Tibial nerve (tissue), 4 donors: ENCODE results near the gene SPSB3. TPM values are rescaled to one million over a fixed set of nuclear protein-coding genes. Genes with fewer than 3 reads are reported as not detected.

Experiments
- DNase-seq, 2 donors: peaks; one replicate each; pipeline ENCODE4 v3.0.0-alpha.2; 2019; ENCODE audit warnings: low spot score in 2 of 2
- H3K27ac ChIP-seq, 4 donors: fragments of 200-600 bp; sonication (generic) in 3 of 4; one replicate each; pipeline ENCODE4 v1.5.1; 2017 to 2019; ENCODE audit warnings: mild to moderate bottlenecking in 1 of 4
- H3K27me3 ChIP-seq, 2 donors: fragments of 200-600 bp; sonication (generic) in 1 of 2; one replicate each; pipeline versions ENCODE4 v1.5.1 to v1.6.0; 2017 to 2019
- H3K36me3 ChIP-seq, 3 donors: fragments of 200-600 bp; sonication (generic); one replicate each; pipeline ENCODE4 v1.5.1; 2018 to 2019
- H3K4me1 ChIP-seq, 4 donors: fragments of 200-600 bp; sonication (generic) in 3 of 4; one replicate each; pipeline ENCODE4 v1.5.1; 2017 to 2019
- H3K4me3 ChIP-seq, 4 donors: fragments of 200-600 bp; sonication (generic) in 3 of 4; one replicate each; pipeline ENCODE4 v1.5.1; 2017 to 2019; ENCODE audit warnings: mild to moderate bottlenecking in 1 of 4, moderate library complexity in 1 of 4
- H3K9me3 ChIP-seq, 4 donors: fragments of 200-600 bp; sonication (generic) in 3 of 4; one replicate each; pipeline ENCODE4 v1.5.1; 2017 to 2019
- CTCF ChIP-seq, 5 experiments: fragments of 200-600 bp in 3 of 5; fragments of 450-650 bp in 2 of 5; sonication (generic) in 3 of 5; IDR thresholded peaks; one replicate each; pipeline ENCODE4 v1.5.1; 2016 to 2019; ENCODE audit warnings: antibody characterized with exemption in 5 of 5, mild to moderate bottlenecking in 3 of 5, moderate library complexity in 2 of 5
- EP300 ChIP-seq, 2 donors: sonication (generic); formaldehyde crosslinking; IDR thresholded peaks; one replicate each; pipeline ENCODE4 v1.6.1; 2017; ENCODE audit warnings: antibody characterized with exemption in 2 of 2, mild to moderate bottlenecking in 1 of 2
- POLR2A ChIP-seq, 2 donors: fragments of 450-650 bp; IDR thresholded peaks; one replicate each; pipeline ENCODE4 v1.6.1; 2017; ENCODE audit warnings: antibody characterized with exemption in 2 of 2, mild to moderate bottlenecking in 2 of 2, moderate library complexity in 2 of 2
- WGBS, 2 donors: methylation state at CpG; one replicate each; pipeline ENCODE4 v1.1.5; 2018; 5-methylcytosine and 5-hydroxymethylcytosine counted together
- total RNA-seq, 4 donors: library from RNA; depleted of rRNA; stranded (reverse); fragments of >200 nt; gene quantifications; one replicate each; pipeline ENCODE4 v1.1.0, GENCODE V29; 2016

Gene SPSB3
- total RNA-seq, 4 donors from 2014 or later: 90.7 to 122 (median 112) TPM

- TF ChIP-seq POLR2A (IDR thresholded peaks at IDR 0.05): no peak
- TF ChIP-seq EP300 (IDR thresholded peaks at IDR 0.05): no peak
- TF ChIP-seq CTCF (IDR thresholded peaks at IDR 0.05): no peak
- Histone ChIP-seq H3K9me3 (no peaks in the 10 kb centered on the region), H3K4me1 (peaks cover 0 to 58% (median 23%) of the 10 kb centered on the region in 4 donors), H3K27ac (no peak overlapping the region), H3K4me3 (no peak overlapping the region), H3K27me3 (no peaks in the 10 kb centered on the region), H3K36me3 (peaks cover 0 to 64% (median 0%) of the 10 kb centered on the region in 3 donors)
- DNase-seq: no peak
- WGBS, 2 donors: 76 to 82% methylated on average over 26 to 34 of the region's 34 CpGs
Measured at GRCh38 chr16:1778200-1779179, 3.9 kb downstream of the SPSB3 start.

GRCh38 chr16:1777375-1778199, 4.8 kb downstream of the SPSB3 start:
- no peak overlapping the region for H3K4me3 ChIP-seq
- no peaks in the 10 kb centered on the region for H3K9me3 ChIP-seq
- peaks cover 0 to 64% (median 0%) of the 10 kb centered on the region in 3 donors for H3K36me3 ChIP-seq
- peaks cover 0 to 55% (median 22%) of the 10 kb centered on the region in 4 donors for H3K4me1 ChIP-seq
- no peak overlapping the region for H3K27ac ChIP-seq
- DNase-seq: no peak
- 82 to 86% methylated on average over 12 to 28 of the region's 36 CpGs for WGBS, 2 donors
- H3K27me3 ChIP-seq: no peaks in the 10 kb centered on the region
- TF ChIP-seq CTCF (IDR thresholded peaks at IDR 0.05) (no peak), POLR2A (IDR thresholded peaks at IDR 0.05) (no peak), EP300 (IDR thresholded peaks at IDR 0.05) (no peak)

- Histone ChIP-seq H3K4me3 (no peak overlapping the region), H3K27ac (no peak overlapping the region), H3K27me3 (no peaks in the 10 kb centered on the region), H3K4me1 (peaks cover 0 to 61% (median 27%) of the 10 kb centered on the region in 4 donors), H3K36me3 (peaks cover 0 to 64% (median 0%) of the 10 kb centered on the region in 3 donors), H3K9me3 (no peaks in the 10 kb centered on the region)
- WGBS, 2 donors: 79 to 80% methylated on average over 22 of the region's 22 CpGs
- no peak for TF ChIP-seq CTCF (IDR thresholded peaks at IDR 0.05)
- no peak for DNase-seq
Measured at GRCh38 chr16:1776991-1777374, 5.4 kb downstream of the SPSB3 start.

- Histone ChIP-seq H3K9me3 (no peaks in the 10 kb centered on the region), H3K36me3 (peaks cover 0 to 64% (median 0%) of the 10 kb centered on the region in 3 donors), H3K27me3 (no peaks in the 10 kb centered on the region), H3K4me1 (peaks cover 0 to 62% (median 29%) of the 10 kb centered on the region in 4 donors), H3K27ac (no peak overlapping the region), H3K4me3 (no peak overlapping the region)
- no peak for TF ChIP-seq EP300 (IDR thresholded peaks at IDR 0.05)
- TF ChIP-seq CTCF (IDR thresholded peaks at IDR 0.05): no peak
- no peak for TF ChIP-seq POLR2A (IDR thresholded peaks at IDR 0.05)
- no peak for DNase-seq
- WGBS, 2 donors: 77 to 84% methylated on average over 13 of the region's 13 CpGs
Measured at GRCh38 chr16:1776672-1776955, 5.8 kb downstream of the SPSB3 start.
